Adrenal gland (tissue), 5 donors: Measurements from ENCODE around the gene MPPED1.

Source experiments
- CTCF ChIP-seq, 6 experiments: fragments of 450-650 bp in 4 of 6; fragments of 200-600 bp in 2 of 6; sonication (generic) in 1 of 6; IDR thresholded peaks; 1 replicate in 5 of 6; 2 replicates in 1 of 6; pipeline versions ENCODE4 v1.5.1 to v1.8.0; 2016 to 2021; ENCODE audit warnings: antibody characterized with exemption in 6 of 6, mild to moderate bottlenecking in 2 of 6, moderate library complexity in 1 of 6
- POLR2A ChIP-seq, 2 donors: fragments of 450-650 bp; IDR thresholded peaks; one replicate each; pipeline ENCODE4 v1.6.1; 2017; ENCODE audit warnings: antibody characterized with exemption in 2 of 2, mild to moderate bottlenecking in 2 of 2, moderate library complexity in 1 of 2
- donor health status: DM: no; HTN: no; CAD: no.

GRCh38 chr22:43541022-43541421 lies 129.2 kb downstream of the MPPED1 start:
- TF ChIP-seq POLR2A (IDR thresholded peaks at IDR 0.05) (no peak), CTCF (IDR thresholded peaks at IDR 0.05) (no peak)
